K562 (cell line): Measurements from ENCODE around the gene MBNL1. TPM values are rescaled to one million over a fixed set of nuclear protein-coding genes. Genes with fewer than 3 reads are reported as not detected.
A peak's percentile ranks its signal among the peaks of the same experiment; 100 is the strongest.

Source experiments
- E2F6 ChIP-seq, 2 experiments: IDR thresholded peaks; 2 replicates each; pipeline ENCODE4 v1.6.1; 2011; ENCODE audit warnings: borderline replicate concordance in 1 of 2, control low read depth in 1 of 2, low read depth in 1 of 2, low read length in 1 of 2, mild to moderate bottlenecking in 1 of 2, mixed read lengths in 1 of 2, moderate library complexity in 1 of 2; ENCODE audit not compliant: insufficient read depth in 1 of 2, insufficient read length in 1 of 2, poor library complexity in 1 of 2, severe bottlenecking in 1 of 2; ENCODE audit errors: extremely low read depth in 1 of 2
- LCOR ChIP-seq: sonication (generic); formaldehyde crosslinking; IDR thresholded peaks from 2 replicates; pipeline ENCODE4 v1.8.0; 2022; ENCODE audit warnings: mild to moderate bottlenecking, missing genetic modification reagents
- MCM2 ChIP-seq: fragments of 450-650 bp; IDR thresholded peaks from 2 replicates; pipeline ENCODE4 v1.6.1; 2017; ENCODE audit warnings: low read depth, mild to moderate bottlenecking
- NCOA2 ChIP-seq, 2 experiments: fragments of 450-650 bp; IDR thresholded peaks; 2 replicates each; pipeline ENCODE4 v1.6.1; 2018; ENCODE audit warnings: mild to moderate bottlenecking in 2 of 2, moderate library complexity in 1 of 2; ENCODE audit not compliant: partially characterized antibody in 2 of 2
- POLR2B ChIP-seq: fragments of 450-650 bp; IDR thresholded peaks from 2 replicates; pipeline ENCODE4 v1.6.1; 2018; ENCODE audit warnings: low read depth; ENCODE audit not compliant: partially characterized antibody
- RBM25 ChIP-seq: fragments of 200-400 bp; formaldehyde crosslinking; IDR thresholded peaks from 2 replicates; pipeline ENCODE4 v1.6.1; 2018; ENCODE audit warnings: low read length, low read depth, moderate library complexity; ENCODE audit not compliant: severe bottlenecking
- RREB1 ChIP-seq: fragments of 250-450 bp; sonication (Bioruptor Pico); IDR thresholded peaks from 2 replicates; pipeline ENCODE4 v1.4.0; 2020
- TAF9B ChIP-seq: fragments of 450-650 bp; IDR thresholded peaks from 2 replicates; pipeline ENCODE4 v1.6.1; 2018; ENCODE audit warnings: mild to moderate bottlenecking; ENCODE audit not compliant: partially characterized antibody
- TBL1XR1 ChIP-seq, 2 experiments: IDR thresholded peaks; 2 replicates each; pipeline ENCODE4 v1.6.1; 2012; ENCODE audit warnings: improper control_type of control experiment in 2 of 2, low read length in 2 of 2, mild to moderate bottlenecking in 1 of 2
- ZNF3 ChIP-seq: fragments of 250-450 bp; sonication (Bioruptor Pico); IDR thresholded peaks from 2 replicates; pipeline ENCODE4 v1.5.0; 2021; ENCODE audit warnings: mild to moderate bottlenecking, moderate library complexity
- ZNF431 ChIP-seq: sonication (generic); formaldehyde crosslinking; IDR thresholded peaks from 2 replicates; pipeline ENCODE4 v1.8.0; 2022; ENCODE audit warnings: mild to moderate bottlenecking, missing genetic modification reagents
- polyA plus RNA-seq, 8 experiments: library from polyadenylated mRNA; depleted of rRNA in 4 of 8; stranded (reverse) in 5 of 8; unstranded in 3 of 8; fragments of >200 nt; fragmentation: Nextera tagmentation in 2 of 8; fragmentation: Illumina TruSeq in 1 of 8; extraction: Ambion mirVana in 2 of 8; extraction: Trizol in 1 of 8; gene quantifications; 2 replicates each; pipeline versions ENCODE4 v1.2.1 to v1.2.3, GENCODE V29; 2011 to 2014; ENCODE audit warnings: inconsistent platforms in 1 of 8, missing spikeins in 1 of 8
- total RNA-seq, 7 experiments: library from RNA; depleted of rRNA in 6 of 7; stranded (reverse); fragments of >200 nt in 6 of 7; fragmentation: Illumina TruSeq in 2 of 7; extraction: Trizol in 2 of 7; gene quantifications; 2 replicates each; pipeline versions ENCODE4 v1.2.1 to v1.2.3, GENCODE V29; 2011 to 2021; ENCODE audit warnings: low replicate concordance in 1 of 7
- TF ChIP-seq, protein P1 (sequence below): fragments of 450-650 bp; IDR thresholded peaks from 2 replicates; pipeline ENCODE4 v1.6.1; 2016

MBNL1 gene
- total and polyA plus RNA-seq, 9 of the 15 experiments (the other 6 are each of a cell fraction or from before 2014, with no cell fraction given), result 70.3 to 243 (median 220) TPM

DNA sequence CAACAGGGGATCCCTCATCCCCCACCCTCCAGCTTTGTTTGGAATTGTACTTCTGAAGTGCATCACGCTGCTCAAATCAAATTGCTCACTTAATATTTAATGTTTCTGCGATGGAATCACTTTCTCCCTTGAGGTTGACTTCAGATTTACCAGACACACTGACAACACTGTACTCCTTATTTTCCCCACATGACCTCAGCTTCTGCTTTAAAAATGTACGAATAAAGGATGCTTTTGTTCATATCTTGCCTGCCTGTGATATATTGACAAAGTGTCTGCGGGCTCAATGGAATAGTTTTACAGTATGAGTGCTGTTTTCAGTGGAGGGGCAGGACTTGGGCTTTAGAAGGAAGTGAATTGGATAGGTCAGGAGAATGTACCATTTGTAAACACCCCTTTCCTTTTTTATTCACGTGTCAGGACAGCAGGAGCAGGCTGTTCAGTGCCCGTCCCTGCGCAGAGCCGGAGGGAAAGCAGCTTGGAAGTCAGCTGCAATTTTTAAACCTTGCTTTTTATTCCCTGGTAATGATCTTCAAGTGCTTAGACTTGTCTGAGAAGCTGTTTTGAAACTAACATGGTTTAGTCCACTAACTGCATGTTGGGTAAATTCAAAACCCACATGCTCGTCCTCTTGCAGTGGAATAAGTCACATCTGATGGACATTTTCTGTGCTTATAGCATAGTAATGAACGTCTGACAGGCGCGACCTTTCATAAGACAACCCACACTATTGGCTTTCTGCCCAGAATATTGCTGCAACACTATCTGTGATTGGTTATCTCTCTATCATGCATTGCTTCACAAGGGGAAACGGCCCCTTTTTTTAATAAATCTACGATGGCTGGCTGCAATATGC is 29.9 kb downstream of the MBNL1 start (continued):
- TF ChIP-seq E2F6 (IDR thresholded peaks at IDR 0.05; ENCODE audit: borderline replicate concordance in 1 of 2, extremely low read depth in 1 of 2, insufficient read depth in 1 of 2, insufficient read length in 1 of 2, low read depth in 1 of 2, low read length in 1 of 2, poor library complexity in 1 of 2, severe bottlenecking in 1 of 2) (no peak), TBL1XR1 (IDR thresholded peaks at IDR 0.05; ENCODE audit: low read length in 2 of 2) (peak in 1 of 2 experiments; percentile 27; a peak in 1 of 4 replicates), ZNF431 (no peak), ZNF3 (CRISPR knock-in tag) (no peak), POLR2B (no peak), NCOA2 (IDR thresholded peaks at IDR 0.05; ENCODE audit: partially characterized antibody in 2 of 2) (no peak), LCOR (0 out of 2 replicates have a peak, but pooled peaks have one; percentile 61), RBM25 (peak; percentile 47), MCM2 (no peak), RREB1 (CRISPR knock-in tag) (no peak), TAF9B (no peak)
- TF ChIP-seq, protein P1, sequence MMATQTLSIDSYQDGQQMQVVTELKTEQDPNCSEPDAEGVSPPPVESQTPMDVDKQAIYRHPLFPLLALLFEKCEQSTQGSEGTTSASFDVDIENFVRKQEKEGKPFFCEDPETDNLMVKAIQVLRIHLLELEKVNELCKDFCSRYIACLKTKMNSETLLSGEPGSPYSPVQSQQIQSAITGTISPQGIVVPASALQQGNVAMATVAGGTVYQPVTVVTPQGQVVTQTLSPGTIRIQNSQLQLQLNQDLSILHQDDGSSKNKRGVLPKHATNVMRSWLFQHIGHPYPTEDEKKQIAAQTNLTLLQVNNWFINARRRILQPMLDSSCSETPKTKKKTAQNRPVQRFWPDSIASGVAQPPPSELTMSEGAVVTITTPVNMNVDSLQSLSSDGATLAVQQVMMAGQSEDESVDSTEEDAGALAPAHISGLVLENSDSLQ, result peak; percentile 80
